ENCODE results near the gene TMEM258. TPM values are rescaled to one million over a fixed set of nuclear protein-coding genes. Genes with fewer than 3 reads are reported as not detected.

TMEM258 gene
- total and polyA plus RNA-seq, 4 donors, result 43.9 to 229 (median 163) TPM

- Histone ChIP-seq H3K4me1 (ENCODE audit: control insufficient read depth in 5 of 5, insufficient read depth in 5 of 5, low read length in 5 of 5) (peaks cover 0 to 22% (median under 1%) of the 10 kb centered on the region in 5 donors), H3K9ac (ENCODE audit: insufficient read depth in 1 of 2, low read length in 2 of 2) (no peak overlapping the region), H3K9me3 (ENCODE audit: control insufficient read depth in 4 of 4, insufficient read depth in 3 of 4, low read length in 3 of 4) (no peaks in the 10 kb centered on the region), H3K4me3 (peak overlapping the region; percentile 40), H3K36me3 (ENCODE audit: control insufficient read depth in 4 of 4, insufficient read depth in 4 of 4, low read length in 4 of 4) (no peaks in the 10 kb centered on the region), H3K27me3 (ENCODE audit: control insufficient read depth in 3 of 3, insufficient read depth in 3 of 3, low read length in 2 of 3) (peaks cover 0 to 4% (median 0%) of the 10 kb centered on the region in 3 donors), H3K27ac (ENCODE audit: low read depth in 1 of 2, low read length in 1 of 2) (peak overlapping the region in 1 of 2 donors; percentile 45)
- 33 to 39% methylated on average over 17 of the region's 17 CpGs for WGBS, 2 donors
- DNase-seq (peak in 1 of 3 donors; percentile 34), ATAC-seq (ENCODE audit: insufficient read depth, low FRiP score) (no peak)
- no peak for TF ChIP-seq CTCF (IDR thresholded peaks at IDR 0.05; ENCODE audit: control extremely low read depth, extremely low read depth)
Measured at GRCh38 chr11:61752925-61753521, 39.4 kb downstream of the TMEM258 start.

GRCh38 chr11:61752117-61752924 is 40.1 kb downstream of the TMEM258 start, which contains the start of gene MYRF:
TSS of gene MYRF (plus strand) at chr11:61752636. CDS start at chr11:61752745, 109 bp downstream.
- Histone ChIP-seq H3K9me3 (ENCODE audit: control insufficient read depth in 4 of 4, insufficient read depth in 3 of 4, low read length in 3 of 4) (no peaks in the 10 kb centered on the region), H3K9ac (ENCODE audit: insufficient read depth in 1 of 2, low read length in 2 of 2) (no peak within 1 kb of the TSS), H3K27me3 (ENCODE audit: control insufficient read depth in 3 of 3, insufficient read depth in 3 of 3, low read length in 2 of 3) (peaks cover 0 to 4% (median 0%) of the 10 kb centered on the region in 3 donors), H3K27ac (ENCODE audit: low read depth in 1 of 2, low read length in 1 of 2) (peak within 1 kb of the TSS in 1 of 2 donors; percentile 45), H3K36me3 (ENCODE audit: control insufficient read depth in 4 of 4, insufficient read depth in 4 of 4, low read length in 4 of 4) (no peaks in the 10 kb centered on the region), H3K4me3 (peak within 1 kb of the TSS; percentile 40), H3K4me1 (ENCODE audit: control insufficient read depth in 5 of 5, insufficient read depth in 5 of 5, low read length in 5 of 5) (peaks cover 0 to 22% (median 3%) of the 10 kb centered on the region in 5 donors)
- DNase-seq (peak; percentile 50 to 75 (median 57)), ATAC-seq (ENCODE audit: insufficient read depth, low FRiP score) (peak; percentile 59)
- WGBS, 2 donors, result 3 to 6% methylated on average over 32 to 93 of the region's 93 CpGs
- peak; percentile 36 for TF ChIP-seq CTCF (IDR thresholded peaks at IDR 0.05; ENCODE audit: control extremely low read depth, extremely low read depth)

GRCh38 chr11:61751384-61751783 is 41.0 kb downstream of the TMEM258 start:
- TF ChIP-seq CTCF (IDR thresholded peaks at IDR 0.05; ENCODE audit: control extremely low read depth, extremely low read depth), result no peak
- peaks cover 0 to 22% (median 3%) of the 10 kb centered on the region in 5 donors for H3K4me1 ChIP-seq (ENCODE audit: control insufficient read depth in 5 of 5, insufficient read depth in 5 of 5, low read length in 5 of 5)
- no peaks in the 10 kb centered on the region for H3K9me3 ChIP-seq (ENCODE audit: control insufficient read depth in 4 of 4, insufficient read depth in 3 of 4, low read length in 3 of 4)
- 89 to 94% methylated on average over 14 of the region's 14 CpGs for WGBS, 2 donors
- no peak overlapping the region for H3K9ac ChIP-seq (ENCODE audit: insufficient read depth in 1 of 2, low read length in 2 of 2)
- H3K27ac ChIP-seq (ENCODE audit: low read depth in 1 of 2, low read length in 1 of 2), result no peak overlapping the region
- DNase-seq (no peak), ATAC-seq (ENCODE audit: insufficient read depth, low FRiP score) (no peak)
- peaks cover 0 to 4% (median 0%) of the 10 kb centered on the region in 3 donors for H3K27me3 ChIP-seq (ENCODE audit: control insufficient read depth in 3 of 3, insufficient read depth in 3 of 3, low read length in 2 of 3)
- H3K4me3 ChIP-seq, result no peak overlapping the region
- H3K36me3 ChIP-seq (ENCODE audit: control insufficient read depth in 4 of 4, insufficient read depth in 4 of 4, low read length in 4 of 4), result no peaks in the 10 kb centered on the region
